ENCODE results near the gene ABCF1. TPM values are rescaled to one million over a fixed set of nuclear protein-coding genes. Genes with fewer than 3 reads are reported as not detected.
A peak's percentile ranks its signal among the peaks of the same experiment; 100 is the strongest.

The ABCF1 gene
- total RNA-seq, 2 experiments from 2014 or later = 86.1 to 88.0 TPM

DNA sequence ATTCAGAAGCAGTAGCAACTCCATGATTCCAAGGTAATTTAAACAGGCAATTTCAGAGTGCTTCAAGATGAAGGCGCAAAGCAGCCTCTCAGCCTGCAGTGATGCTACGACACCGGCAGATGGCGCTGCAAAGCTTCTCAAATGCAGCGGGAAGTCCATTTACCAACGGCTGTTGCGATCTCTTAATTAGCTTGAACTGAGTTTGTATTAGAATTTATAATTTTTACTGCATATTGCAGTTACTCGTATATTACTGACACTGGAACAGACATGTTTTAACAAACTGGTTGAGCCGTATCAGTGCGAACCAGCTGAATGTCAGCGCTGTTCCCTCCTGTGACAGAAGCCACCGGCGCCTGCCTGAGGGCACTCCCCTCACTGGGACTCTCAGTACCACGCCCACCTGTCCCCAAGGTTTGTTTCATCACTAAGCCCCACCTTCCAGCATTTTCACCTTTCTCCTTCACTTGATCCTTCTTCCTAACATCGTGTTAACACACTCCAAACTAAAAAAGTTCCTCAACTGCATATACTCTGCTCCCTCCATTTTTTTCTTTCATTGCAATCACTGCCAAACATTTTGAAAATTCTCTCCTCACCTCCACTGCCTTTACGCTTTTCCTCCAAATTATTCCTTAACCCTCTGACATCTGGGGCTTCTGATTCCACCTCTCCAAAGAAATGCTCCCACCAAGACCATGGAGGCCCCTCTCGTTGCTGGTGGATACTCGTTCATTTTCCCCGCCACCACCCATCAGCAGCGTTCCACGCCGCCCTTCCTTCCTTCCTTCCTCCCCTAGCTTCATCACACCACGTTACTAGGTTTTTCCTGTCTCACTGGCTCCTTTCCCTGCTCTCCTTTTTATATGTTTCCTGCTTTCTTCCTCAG, 29.5 kb upstream of the ABCF1 start:
- peak overlapping the region; percentile 52 to 68 for H3K27ac ChIP-seq (ENCODE audit: low read depth in 1 of 2, low read length in 2 of 2)
- peaks cover 11% of the 10 kb centered on the region for H3K36me3 Mint-ChIP-seq (ENCODE audit: low read depth)
- peaks cover 33% of the 10 kb centered on the region for H3K4me1 ChIP-seq (ENCODE audit: insufficient read depth, low read length)
- peak; percentile 98 for TF ChIP-seq CTCF (IDR thresholded peaks at IDR 0.05)
- peak overlapping the region; percentile 86 for H3K4me3 Mint-ChIP-seq
- CTCF ChIA-PET = interaction anchor here (0.6 to 7.3 kb wide), 36 partner anchors 9 to 957 kb away, joined by 3 to 144 read pairs (median 6); partner anchors contain the start of genes ABCF1, GNL1 and PRR3
- no peaks in the 10 kb centered on the region for H3K9me3 Mint-ChIP-seq
- H3K36me3 ChIP-seq (ENCODE audit: insufficient read depth, low read length) = peaks cover 10% of the 10 kb centered on the region
- no peaks in the 10 kb centered on the region for H3K27me3 Mint-ChIP-seq
- peak overlapping the region; percentile 91 for H3K27ac Mint-ChIP-seq
- POLR2A ChIA-PET = interaction anchor here (0.6 to 8.6 kb wide), 33 partner anchors 9 to 1161 kb away, joined by 3 to 120 read pairs (median 8); partner anchors contain the start of genes ABCF1, ABHD16A, C6orf136 and DHX16
- no peaks in the 10 kb centered on the region for H3K27me3 ChIP-seq (ENCODE audit: control insufficient read depth in 1 of 2, insufficient read depth in 2 of 2, low read length in 2 of 2)
- peak; percentile 69 to 93 (median 76) for DNase-seq
- H3K4me1 Mint-ChIP-seq (ENCODE audit: low read depth) = peaks cover 36% of the 10 kb centered on the region
- ATAC-seq (ENCODE audit: poor library complexity) = peak; percentile 68
- intact Hi-C loops (cut with DNase I, micrococcal nuclease) = loop anchor here (1.0 to 5.0 kb wide), 5 partner anchors 15 to 181 kb away; partner anchors contain the start of genes DHX16 (in 1 of the 2), GNL1 (in 1 of the 2), PRR3 (in 1 of the 2) and TUBB (in 1 of the 2)
- H3K4me3 ChIP-seq (ENCODE audit: low read length) = peak overlapping the region; percentile 53
- no peaks in the 10 kb centered on the region for H3K9me3 ChIP-seq (ENCODE audit: control insufficient read depth in 1 of 2, insufficient read depth in 1 of 2, low read length in 2 of 2)

- Mint-ChIP-seq H3K4me3 (peak overlapping the region; percentile 86), H3K4me1 (ENCODE audit: low read depth) (peaks cover 36% of the 10 kb centered on the region), H3K36me3 (ENCODE audit: low read depth) (peaks cover 14% of the 10 kb centered on the region), H3K9me3 (no peaks in the 10 kb centered on the region), H3K27me3 (no peaks in the 10 kb centered on the region), H3K27ac (peak overlapping the region; percentile 91)
- Histone ChIP-seq H3K36me3 (ENCODE audit: insufficient read depth, low read length) (peaks cover 16% of the 10 kb centered on the region), H3K27ac (ENCODE audit: low read depth in 1 of 2, low read length in 2 of 2) (peak overlapping the region; percentile 52 to 68), H3K4me1 (ENCODE audit: insufficient read depth, low read length) (peaks cover 33% of the 10 kb centered on the region), H3K9me3 (ENCODE audit: control insufficient read depth in 1 of 2, insufficient read depth in 1 of 2, low read length in 2 of 2) (no peaks in the 10 kb centered on the region), H3K27me3 (ENCODE audit: control insufficient read depth in 1 of 2, insufficient read depth in 2 of 2, low read length in 2 of 2) (no peaks in the 10 kb centered on the region), H3K4me3 (ENCODE audit: low read length) (peak overlapping the region; percentile 53)
- ChIA-PET CTCF (interaction anchor here (0.6 to 7.3 kb wide), 23 partner anchors 10 to 956 kb away, joined by 3 to 144 read pairs (median 8); partner anchors contain the start of genes ABCF1, GNL1, MDC1 and PRR3), POLR2A (interaction anchor here (0.7 to 8.6 kb wide), 30 partner anchors 9 to 1161 kb away, joined by 3 to 120 read pairs (median 8); partner anchors contain the start of genes ABCF1, ABHD16A, C6orf136 and DHX16)
- DNase-seq (peak in 9 of 14 experiments; percentile 31 to 74 (median 45)), ATAC-seq (ENCODE audit: poor library complexity) (peak; percentile 68)
- TF ChIP-seq CTCF (IDR thresholded peaks at IDR 0.05) = no peak
- intact Hi-C loops (cut with DNase I, micrococcal nuclease) = loop anchor here (2.0 to 5.0 kb wide), 3 partner anchors 14 to 180 kb away; partner anchors contain the start of genes DHX16 (in 1 of the 2), GNL1 (in 1 of the 2), PRR3 (in 1 of the 2) and TUBB (in 1 of the 2)
These were observed 28.9 kb upstream of the ABCF1 start for GRCh38 chr6:30542404-30542725.

DNA sequence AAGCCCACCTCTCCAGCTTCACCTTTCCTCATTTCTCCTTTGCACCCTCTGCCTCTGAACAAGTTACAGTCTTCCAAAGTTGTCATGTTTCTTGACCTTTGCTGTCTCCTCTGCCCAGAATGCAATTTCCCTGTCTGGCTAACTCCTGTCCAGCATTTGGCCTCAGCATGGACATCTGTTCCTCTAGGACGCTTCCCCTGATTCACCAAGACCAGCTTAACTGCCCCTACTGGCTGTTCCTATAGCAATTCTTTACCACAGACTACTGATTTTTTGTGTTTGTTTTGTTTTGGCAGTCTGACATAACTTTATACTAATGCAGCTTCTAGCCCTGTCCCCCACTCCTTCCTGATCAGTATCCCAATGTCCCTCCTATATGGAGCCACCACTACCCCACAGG, 28.3 kb upstream of the ABCF1 start:
- Mint-ChIP-seq H3K4me1 (ENCODE audit: low read depth) (peaks cover 36% of the 10 kb centered on the region), H3K27ac (peak overlapping the region; percentile 91), H3K4me3 (peak overlapping the region; percentile 86), H3K27me3 (no peaks in the 10 kb centered on the region), H3K9me3 (no peaks in the 10 kb centered on the region), H3K36me3 (ENCODE audit: low read depth) (peaks cover 14% of the 10 kb centered on the region)
- POLR2A ChIA-PET = interaction anchor here (0.6 to 8.6 kb wide), 18 partner anchors 11 to 1160 kb away, joined by 3 to 120 read pairs (median 14); partner anchors contain the start of genes ABCF1, ABHD16A, GNL1 and MRPS18B
- DNase-seq (no peak), ATAC-seq (ENCODE audit: poor library complexity) (no peak)
- Histone ChIP-seq H3K36me3 (ENCODE audit: insufficient read depth, low read length) (peaks cover 20% of the 10 kb centered on the region), H3K9me3 (ENCODE audit: control insufficient read depth in 1 of 2, insufficient read depth in 1 of 2, low read length in 2 of 2) (no peaks in the 10 kb centered on the region), H3K27me3 (ENCODE audit: control insufficient read depth in 1 of 2, insufficient read depth in 2 of 2, low read length in 2 of 2) (no peaks in the 10 kb centered on the region), H3K4me1 (ENCODE audit: insufficient read depth, low read length) (peaks cover 33% of the 10 kb centered on the region), H3K27ac (ENCODE audit: low read depth in 1 of 2, low read length in 2 of 2) (peak overlapping the region; percentile 52 to 68), H3K4me3 (ENCODE audit: low read length) (no peak overlapping the region)
- CTCF ChIA-PET = interaction anchor here (0.6 to 7.3 kb wide), 14 partner anchors 10 to 188 kb away, joined by 3 to 144 read pairs (median 12); partner anchors contain the start of genes GNL1, MDC1 and PRR3
- no peak for TF ChIP-seq CTCF (IDR thresholded peaks at IDR 0.05)
- intact Hi-C loops (cut with DNase I, micrococcal nuclease) = loop anchor here (2.0 to 5.0 kb wide), 3 partner anchors 14 to 179 kb away; partner anchors contain the start of genes DHX16 (in 1 of the 2), GNL1 (in 1 of the 2), PRR3 (in 1 of the 2) and TUBB (in 1 of the 2)
